SK-MEL-5 (cell line): ENCODE results near the gene DUOXA2. TPM values are rescaled to one million over a fixed set of nuclear protein-coding genes. Genes with fewer than 3 reads are reported as not detected.
"Not testable (repeated sequence)": the region's sequence is repeated elsewhere in the genome, so short reads cannot be mapped to it uniquely, and the experiment has no call there.

ENCODE experiments used
- DNase-seq: peaks from one replicate; pipeline ENCODE4 v3.0.0-alpha.2; 2016; ENCODE audit warnings: low read depth, low spot score
- in situ Hi-C: cut with HindIII; loops from 2 replicates; pipeline ENCODE4 v1.10.0; 2016; ENCODE audit warnings: low sequenced_read_pairs, high pct_unique_total_duplicates, low pct_unique_long_range_greater_than_20kb
- total RNA-seq: library from RNA; depleted of rRNA; stranded (reverse); fragments of >200 nt; shearing (Covaris generic); gene quantifications from 2 replicates; pipeline ENCODE4 v1.2.3, GENCODE V29; 2014

The DUOXA2 gene
- total RNA-seq, 1 experiment from 2014 or later = not detected

- no peak for DNase-seq
- in situ Hi-C loops = no loop called here
Observed at GRCh38 chr15:45128971-45129639, 15.0 kb downstream of the DUOXA2 start.

- no peak for DNase-seq
- in situ Hi-C loops = no loop called here
Observed at GRCh38 chr15:45129651-45130129, 15.6 kb downstream of the DUOXA2 start, which contains the start of the genes DUOX1 and DUOXA1. Gene DUOX1, plus strand, starts transcription at chr15:45129994. Its CDS starts 1,973 bp downstream, at chr15:45131967. Gene DUOXA1, minus strand, starts transcription at chr15:45129879. Its CDS starts 6,865 bp downstream, at chr15:45123014.

GRCh38 chr15:45130291-45131000 is 16.3 kb downstream of the DUOXA2 start:
- in situ Hi-C loops = no loop called here
- no peak for DNase-seq

- no peak for DNase-seq
- in situ Hi-C loops = no loop called here
Observed at GRCh38 chr15:45131510-45131909, 17.4 kb downstream of the DUOXA2 start.

- in situ Hi-C loops = no loop called here
- no peak for DNase-seq
Observed at GRCh38 chr15:45132844-45133560, 18.9 kb downstream of the DUOXA2 start.

- DNase-seq = no peak
- in situ Hi-C loops = no loop called here
Observed at GRCh38 chr15:45133561-45133920, 19.4 kb downstream of the DUOXA2 start.

- no peak for DNase-seq
- in situ Hi-C loops = no loop called here
Observed at GRCh38 chr15:45134046-45134445, 19.9 kb downstream of the DUOXA2 start.

GRCh38 chr15:45134682-45135604 is 20.8 kb downstream of the DUOXA2 start:
- in situ Hi-C loops = no loop called here
- no peak for DNase-seq

- in situ Hi-C loops, DNase-seq: not testable (repeated sequence)
Observed at GRCh38 chr15:45135705-45136377, 21.7 kb downstream of the DUOXA2 start.

- no peak for DNase-seq
- in situ Hi-C loops = no loop called here
Observed at GRCh38 chr15:45136378-45136764, 22.2 kb downstream of the DUOXA2 start.

GRCh38 chr15:45137703-45138102 is 23.6 kb downstream of the DUOXA2 start:
- in situ Hi-C loops = no loop called here
- no peak for DNase-seq

GRCh38 chr15:45138814-45139765 is 25.0 kb downstream of the DUOXA2 start:
- in situ Hi-C loops = no loop called here

GRCh38 chr15:45139770-45140169 is 25.6 kb downstream of the DUOXA2 start:
- DNase-seq = no peak
- in situ Hi-C loops = no loop called here

More at GRCh38 chr15:45138814-45139765, 25.0 kb downstream of the DUOXA2 start:
- no peak for DNase-seq

- in situ Hi-C loops = no loop called here
- DNase-seq = no peak
Observed at GRCh38 chr15:45140557-45141250, 26.6 kb downstream of the DUOXA2 start.

- no peak for DNase-seq
- in situ Hi-C loops = no loop called here
Observed at GRCh38 chr15:45141386-45141785, 27.3 kb downstream of the DUOXA2 start.
